ENCODE measurements around the gene AGBL5.

GRCh38 chr2:27095427-27095744 is 43.9 kb downstream of the AGBL5 start:
- no peak for TF ChIP-seq CTCF (IDR thresholded peaks at IDR 0.05)
- TF ChIP-seq ZFX (IDR thresholded peaks at IDR 0.05; ENCODE audit: borderline replicate concordance): no peak

Data from 22Rv1 (cell line).